M059J (cell line): ENCODE results near the gene FHOD3. TPM values are rescaled to one million over a fixed set of nuclear protein-coding genes. Genes with fewer than 3 reads are reported as not detected.

Experiments used
- DNase-seq: peaks from one replicate; pipeline ENCODE4 v3.0.0-alpha.2; 2012; ENCODE audit warnings: low read depth
- total RNA-seq: library from RNA; depleted of rRNA; stranded (reverse); fragments of >200 nt; shearing (Covaris generic); gene quantifications from 2 replicates; pipeline ENCODE4 v1.2.3, GENCODE V29; 2014

FHOD3 gene
- total RNA-seq, 1 experiment from 2014 or later = 13.1 TPM

GRCh38 chr18:36593001-36593400, 295.5 kb downstream of the FHOD3 start:
- peak; percentile 68 for DNase-seq

- DNase-seq = no peak
Measured at GRCh38 chr18:36593641-36594040, 296.1 kb downstream of the FHOD3 start.

GRCh38 chr18:36594621-36595020, 297.1 kb downstream of the FHOD3 start:
- no peak for DNase-seq

- DNase-seq = no peak
Measured at GRCh38 chr18:36595046-36595817, 297.7 kb downstream of the FHOD3 start.

- no peak for DNase-seq
Measured at GRCh38 chr18:36595818-36596215, 298.3 kb downstream of the FHOD3 start.

- DNase-seq = no peak
Measured at GRCh38 chr18:36597636-36598035, 300.1 kb downstream of the FHOD3 start.

- no peak for DNase-seq
Measured at GRCh38 chr18:36600548-36600947, 303.0 kb downstream of the FHOD3 start.

GRCh38 chr18:36601316-36601715, 303.8 kb downstream of the FHOD3 start:
- no peak for DNase-seq

GRCh38 chr18:36602071-36602470, 304.6 kb downstream of the FHOD3 start:
- DNase-seq = no peak

- no peak for DNase-seq
Measured at GRCh38 chr18:36602620-36603019, 305.1 kb downstream of the FHOD3 start.

GRCh38 chr18:36608107-36608506, 310.6 kb downstream of the FHOD3 start:
- peak; percentile 8 for DNase-seq

GRCh38 chr18:36610258-36610657, 312.7 kb downstream of the FHOD3 start:
- DNase-seq = no peak

- DNase-seq = no peak
Measured at GRCh38 chr18:36610661-36611060, 313.1 kb downstream of the FHOD3 start.

GRCh38 chr18:36613069-36613468, 315.6 kb downstream of the FHOD3 start:
- DNase-seq = no peak

GRCh38 chr18:36613810-36614209, 316.3 kb downstream of the FHOD3 start:
- DNase-seq = no peak

GRCh38 chr18:36620788-36621187, 323.3 kb downstream of the FHOD3 start:
- DNase-seq = peak; percentile 21

- DNase-seq = no peak
Measured at GRCh38 chr18:36622610-36623009, 325.1 kb downstream of the FHOD3 start.

GRCh38 chr18:36623091-36623490, 325.6 kb downstream of the FHOD3 start:
- DNase-seq = no peak

GRCh38 chr18:36623681-36624190, 326.2 kb downstream of the FHOD3 start:
- peak; percentile 6 for DNase-seq

GRCh38 chr18:36624451-36625167, 327.1 kb downstream of the FHOD3 start:
- no peak for DNase-seq

- no peak for DNase-seq
Measured at GRCh38 chr18:36625386-36625785, 327.9 kb downstream of the FHOD3 start.

- DNase-seq = no peak
Measured at GRCh38 chr18:36627637-36628036, 330.1 kb downstream of the FHOD3 start.
